NCI-H128 (cell line): ENCODE data around the gene COX6B1.
A peak's percentile ranks its signal among the peaks of the same experiment; 100 is the strongest.
"Not testable (repeated sequence)": the region's sequence is repeated elsewhere in the genome, so short reads cannot be mapped to it uniquely, and the experiment has no call there.

Experiments
- DNase-seq: peaks from one replicate; lab custom pipeline; 2025; ENCODE audit not compliant: unreplicated experiment; lab: John Stamatoyannopoulos, UW

Gene COX6B1

GRCh38 chr19:35633727-35634440 lies 14.2 kb upstream of the COX6B1 start:
- DNase-seq, result no peak

GRCh38 chr19:35636651-35637050 lies 11.5 kb upstream of the COX6B1 start:
- no peak for DNase-seq

- no peak for DNase-seq
Observed at GRCh38 chr19:35637165-35637564, 11.0 kb upstream of the COX6B1 start.

DNA sequence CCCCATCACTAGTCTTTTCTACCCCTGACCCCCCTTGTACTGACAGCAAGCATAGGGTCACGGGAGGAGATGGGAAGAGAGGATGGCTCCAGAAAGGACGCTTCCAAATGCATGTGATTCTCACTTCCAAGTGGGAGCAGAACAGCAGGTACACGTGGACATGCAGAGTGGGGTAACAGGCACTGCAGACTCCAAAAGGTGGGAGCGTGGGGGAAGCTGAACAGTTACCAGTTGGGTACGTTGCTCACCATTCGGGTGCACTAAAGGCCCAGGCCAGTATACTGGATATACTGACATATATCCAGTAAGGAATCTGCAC lies 8.8 kb upstream of the COX6B1 start:
- DNase-seq, result no peak

DNA sequence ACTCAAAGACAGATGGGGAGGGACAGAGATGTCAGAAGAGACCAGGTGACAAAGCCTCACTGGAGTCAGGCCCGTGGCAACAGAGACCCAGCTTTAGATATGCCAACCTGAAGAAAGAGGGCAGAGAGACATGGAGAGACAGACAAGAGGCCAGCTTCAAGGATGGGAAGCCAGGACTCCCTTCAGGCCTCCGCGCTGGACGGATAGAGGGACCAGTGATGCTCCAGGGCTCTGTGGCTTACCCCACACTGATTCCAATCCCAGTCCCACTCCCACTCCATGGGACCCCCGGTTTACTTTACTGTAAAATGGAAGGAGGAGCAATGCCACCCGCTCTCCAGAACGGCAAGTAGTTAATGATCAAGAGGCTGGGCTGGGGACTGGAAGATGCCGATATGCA lies 8.3 kb upstream of the COX6B1 start:
- DNase-seq, result no peak

DNA sequence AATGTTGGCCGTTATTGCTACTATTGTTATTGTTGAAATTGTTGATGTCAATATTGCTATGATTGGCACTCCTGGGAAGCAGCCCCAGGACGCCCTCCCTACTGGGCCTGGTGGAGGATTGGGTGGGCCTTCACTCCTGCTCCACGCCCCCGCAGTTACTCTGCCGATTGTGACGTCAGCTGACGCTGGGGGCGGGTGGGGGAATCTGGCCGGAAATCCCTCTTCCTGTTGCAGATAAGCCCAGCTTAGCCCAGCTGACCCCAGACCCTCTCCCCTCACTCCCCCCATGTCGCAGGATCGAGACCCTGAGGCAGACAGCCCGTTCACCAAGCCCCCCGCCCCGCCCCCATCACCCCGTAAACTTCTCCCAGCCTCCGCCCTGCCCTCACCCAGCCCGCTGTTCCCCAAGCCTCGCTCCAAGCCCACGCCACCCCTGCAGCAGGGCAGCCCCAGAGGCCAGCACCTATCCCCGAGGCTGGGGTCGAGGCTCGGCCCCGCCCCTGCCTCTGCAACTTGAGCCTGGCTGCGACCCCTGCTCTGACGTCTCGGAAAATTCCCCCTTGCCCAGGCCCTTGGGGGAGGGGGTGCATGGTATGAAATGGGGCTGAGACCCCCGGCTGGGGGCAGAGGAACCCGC lies 6.5 kb upstream of the COX6B1 start, which contains the start of gene ETV2:
ETV2 (plus strand) TSS at position 231 of the 637 bp plus-strand sequence. CDS start 716 bp downstream, outside the sequence.
- no peak for DNase-seq

DNA sequence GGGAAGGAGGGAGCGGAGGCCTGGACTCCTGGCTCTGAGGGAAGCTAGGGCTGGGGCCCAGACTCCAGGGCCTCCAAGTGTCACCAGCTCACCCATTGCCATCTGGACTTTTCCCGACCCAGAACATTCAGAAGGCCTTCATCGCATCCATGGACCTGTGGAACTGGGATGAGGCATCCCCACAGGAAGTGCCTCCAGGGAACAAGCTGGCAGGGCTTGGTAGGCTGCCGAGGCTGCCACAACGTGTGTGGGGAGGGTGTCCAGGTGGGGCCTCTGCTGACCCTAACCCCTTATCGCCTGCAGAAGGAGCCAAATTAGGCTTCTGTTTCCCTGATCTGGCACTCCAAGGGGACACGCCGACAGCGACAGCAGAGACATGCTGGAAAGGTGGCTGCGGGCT lies 5.8 kb upstream of the COX6B1 start:
- no peak for DNase-seq

GRCh38 chr19:35642798-35643254 lies 5.3 kb upstream of the COX6B1 start:
- DNase-seq, result no peak

- peak; percentile 59 for DNase-seq
Observed at GRCh38 chr19:35643255-35644205, 4.6 kb upstream of the COX6B1 start.

- DNase-seq, result peak; percentile 87
Observed at GRCh38 chr19:35644206-35644986, 3.7 kb upstream of the COX6B1 start.

- peak; percentile 11 for DNase-seq
Observed at GRCh38 chr19:35644987-35645679, 3.0 kb upstream of the COX6B1 start.

DNA sequence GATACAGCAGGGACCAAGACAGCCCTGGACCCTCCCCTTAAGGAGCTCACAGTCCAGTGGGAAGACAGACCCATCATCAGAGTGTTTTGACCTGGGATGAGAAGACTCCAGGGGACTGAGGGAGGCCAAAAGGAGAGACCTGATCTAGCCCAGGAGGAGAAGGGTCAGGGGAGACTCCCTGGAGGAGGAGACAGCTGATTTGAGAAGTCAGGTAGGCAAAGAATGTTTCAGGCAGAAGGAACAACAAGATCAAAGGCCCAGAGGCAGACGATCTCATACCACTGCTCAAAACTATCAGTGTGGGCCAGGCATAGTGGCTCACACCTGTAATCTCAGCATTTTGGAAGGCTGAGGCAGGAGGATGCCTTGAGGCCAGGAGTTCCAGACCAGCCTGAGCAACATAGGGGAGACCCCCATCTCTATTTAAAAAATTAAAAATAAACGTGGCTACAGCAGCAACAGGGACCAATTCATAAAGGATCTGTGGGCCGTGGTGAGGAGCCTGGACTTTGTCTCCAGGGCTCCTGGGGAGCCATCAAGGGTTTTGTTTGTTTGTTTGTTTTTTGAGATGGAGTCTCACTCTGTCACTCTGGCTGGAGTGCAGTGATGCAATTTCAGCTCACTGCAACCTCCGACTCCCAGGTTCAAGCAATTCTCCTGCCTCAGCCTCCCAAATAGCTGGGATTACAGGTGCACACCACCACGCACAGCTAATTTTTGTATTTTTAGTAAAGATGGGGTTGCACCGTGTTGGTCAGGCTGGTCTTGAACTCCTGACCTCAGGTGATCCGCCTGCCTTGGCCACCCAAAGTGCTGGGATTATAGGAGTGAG lies 2.2 kb upstream of the COX6B1 start:
- no peak for DNase-seq

DNA sequence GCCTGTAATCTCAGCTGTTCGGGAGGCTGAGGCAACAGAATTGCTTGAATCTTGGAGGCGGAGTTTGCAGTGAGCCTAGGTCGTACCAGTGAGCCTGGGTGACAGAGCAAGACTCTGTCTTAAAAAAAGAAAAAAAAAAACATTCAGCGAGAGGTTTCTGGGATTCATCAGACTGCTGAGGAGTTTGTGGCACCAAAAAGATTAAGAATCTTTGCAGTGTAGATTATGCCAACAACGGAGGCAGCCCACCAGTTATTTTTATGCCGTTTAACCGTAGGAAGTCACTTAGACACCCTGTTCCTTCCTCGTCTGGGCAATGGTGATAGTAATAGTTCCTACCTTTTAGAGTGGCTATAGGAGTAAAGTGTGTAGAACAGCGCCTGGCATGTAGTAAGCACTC lies 2.5 kb downstream of the COX6B1 start:
- DNase-seq, result no peak

DNA sequence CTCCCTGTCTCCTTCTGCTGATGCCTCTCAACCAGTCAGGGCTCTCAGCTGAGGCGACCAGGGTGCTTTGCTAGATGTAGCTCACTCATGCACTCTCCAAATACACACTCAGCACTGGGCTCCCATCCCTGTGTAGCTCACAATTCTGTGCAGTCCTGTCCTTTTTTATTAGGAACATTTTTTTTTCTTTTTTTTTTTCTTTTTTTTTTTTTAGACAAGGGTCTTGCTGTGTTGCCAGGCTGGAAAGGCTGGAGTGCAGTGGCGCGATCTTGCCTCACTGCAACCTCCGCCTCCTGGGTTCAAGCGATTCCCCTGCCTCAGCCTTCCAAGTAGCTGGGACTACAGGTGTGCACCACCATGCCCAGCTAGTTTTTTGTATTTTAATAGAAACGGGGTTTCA lies 6.7 kb downstream of the COX6B1 start:
- DNase-seq, result not testable (repeated sequence)

DNA sequence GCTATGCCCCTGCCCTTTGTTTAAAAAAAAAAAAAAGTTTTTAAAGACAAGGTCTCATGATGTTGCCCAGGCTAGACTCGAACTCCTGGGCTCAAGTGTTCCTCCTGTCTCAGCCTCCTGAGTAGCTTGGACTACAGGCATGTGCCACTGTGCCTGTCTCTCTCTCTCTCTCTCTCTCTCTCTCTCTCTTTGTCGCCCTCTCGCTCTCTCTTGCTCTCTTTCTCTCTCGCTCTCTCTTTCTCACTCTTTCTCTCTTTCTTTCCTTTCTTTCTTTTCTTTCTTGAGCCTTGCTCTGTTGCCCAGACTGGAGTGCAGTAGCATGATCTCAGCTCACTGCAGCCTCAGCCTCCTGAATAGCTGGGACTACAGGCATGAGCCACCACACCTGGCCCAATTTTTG lies 7.5 kb downstream of the COX6B1 start:
- DNase-seq, result no peak

DNA sequence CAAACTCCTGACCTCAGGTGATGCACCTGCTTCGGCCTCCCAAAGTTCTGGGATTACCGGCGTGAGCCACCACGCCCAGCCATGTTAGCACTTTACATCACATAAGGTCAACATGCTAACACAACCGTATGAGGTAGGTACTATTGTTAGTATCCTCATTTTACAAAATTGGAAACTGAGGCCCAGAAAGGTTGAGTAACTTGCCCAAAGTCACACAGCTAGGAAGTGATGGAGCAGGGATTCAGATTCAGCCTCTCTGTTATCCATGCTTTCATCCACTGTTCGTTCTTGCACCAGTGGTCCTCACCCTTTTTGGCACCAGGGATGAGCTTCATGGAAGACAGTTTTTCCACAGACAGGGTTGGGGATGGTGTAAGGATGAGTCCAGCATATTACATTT lies 8.6 kb downstream of the COX6B1 start:
- DNase-seq, result no peak

- no peak for DNase-seq
Observed at GRCh38 chr19:35657904-35658700, 10.0 kb downstream of the COX6B1 start.

- DNase-seq, result no peak
Observed at GRCh38 chr19:35661995-35662340, 13.8 kb downstream of the COX6B1 start.

DNA sequence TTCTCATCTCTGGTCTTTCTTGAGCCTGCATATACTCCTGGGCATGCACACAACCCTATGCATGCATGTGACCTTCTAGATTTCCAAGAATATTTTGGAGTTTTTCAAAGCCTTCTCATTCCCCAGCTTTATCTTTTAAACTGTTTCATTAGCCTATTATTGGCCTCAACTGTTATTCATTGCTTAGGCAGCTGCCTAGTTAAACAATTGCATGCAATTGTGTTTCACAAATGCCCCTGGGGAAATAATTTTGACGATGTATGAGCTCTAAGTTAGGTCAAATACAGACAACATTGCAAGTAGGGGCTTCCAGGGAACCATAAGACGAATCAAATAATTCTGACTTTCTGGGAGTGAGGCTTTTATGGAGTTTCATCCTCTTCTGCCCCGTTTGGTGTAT lies 15.9 kb downstream of the COX6B1 start:
- no peak for DNase-seq
